ENCODE measurements around the gene SDC1.

DNA sequence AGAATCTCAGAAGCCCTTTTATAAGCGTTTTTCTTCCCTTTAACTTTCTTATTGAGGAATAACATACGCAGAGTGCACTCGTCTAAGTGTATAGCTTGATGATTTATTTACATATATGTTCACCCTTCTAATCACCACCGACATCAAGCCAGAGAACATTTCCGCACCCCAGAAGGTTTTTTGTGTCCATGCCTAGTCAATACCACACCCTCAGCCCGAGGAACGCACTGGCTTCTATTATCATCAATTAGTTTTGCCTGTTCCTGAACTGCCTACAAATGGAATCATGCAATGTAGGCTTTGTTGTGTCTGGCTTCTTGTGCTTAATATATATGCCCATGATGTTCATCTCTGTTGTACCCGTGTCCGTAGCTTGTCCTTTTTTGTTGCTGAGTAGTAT lies 27.7 kb downstream of the SDC1 start:
- TF ChIP-seq CTCF (IDR thresholded peaks at IDR 0.05) = no peak
- no peak for TF ChIP-seq POLR2A (IDR thresholded peaks at IDR 0.05)

All from right lobe of liver (tissue), 4 donors.